Measurements from ENCODE around the gene SERPINB6. TPM values are rescaled to one million over a fixed set of nuclear protein-coding genes. Genes with fewer than 3 reads are reported as not detected.
"Not testable (repeated sequence)": the region's sequence is repeated elsewhere in the genome, so short reads cannot be mapped to it uniquely, and the experiment has no call there.

The SERPINB6 gene
- total RNA-seq, 1 donor from 2014 or later = 108 TPM

GRCh38 chr6:2999618-3000557 is 28.5 kb upstream of the SERPINB6 start, which contains the start of gene NQO2:
TSS of gene NQO2 (plus strand) at chr6:2999894. CDS start at chr6:3006553, 6,659 bp downstream.
- peak; percentile 65 to 87 for DNase-seq (ENCODE audit: low read depth in 2 of 2)

- peak in 1 of 2 donors; percentile 33 for DNase-seq (ENCODE audit: low read depth in 2 of 2)
Measured at GRCh38 chr6:2998998-2999617, 27.7 kb upstream of the SERPINB6 start.

GRCh38 chr6:2998249-2998997 is 27.1 kb upstream of the SERPINB6 start:
- DNase-seq (ENCODE audit: low read depth in 2 of 2) = not testable (repeated sequence)

- DNase-seq (ENCODE audit: low read depth in 2 of 2) = no peak
Measured at GRCh38 chr6:2993755-2994317, 22.5 kb upstream of the SERPINB6 start.

- DNase-seq (ENCODE audit: low read depth in 2 of 2) = no peak
Measured at GRCh38 chr6:2992330-2992979, 21.1 kb upstream of the SERPINB6 start.

GRCh38 chr6:2990932-2991506 is 19.7 kb upstream of the SERPINB6 start:
- no peak for DNase-seq (ENCODE audit: low read depth in 2 of 2)

- DNase-seq (ENCODE audit: low read depth in 2 of 2) = peak in 1 of 2 donors; percentile 24
Measured at GRCh38 chr6:2990248-2990931, 19.0 kb upstream of the SERPINB6 start.

GRCh38 chr6:2989332-2990247 is 18.2 kb upstream of the SERPINB6 start:
- peak; percentile 94 to 98 for DNase-seq (ENCODE audit: low read depth in 2 of 2)

- DNase-seq (ENCODE audit: low read depth in 2 of 2) = peak; percentile 83 to 98
Measured at GRCh38 chr6:2988426-2989331, 17.3 kb upstream of the SERPINB6 start.

- no peak for DNase-seq (ENCODE audit: low read depth in 2 of 2)
Measured at GRCh38 chr6:2988094-2988425, 16.7 kb upstream of the SERPINB6 start.

- peak in 1 of 2 donors; percentile 36 for DNase-seq (ENCODE audit: low read depth in 2 of 2)
Measured at GRCh38 chr6:2986722-2987221, 15.4 kb upstream of the SERPINB6 start.

GRCh38 chr6:2984738-2985406 is 13.5 kb upstream of the SERPINB6 start:
- DNase-seq (ENCODE audit: low read depth in 2 of 2) = no peak

GRCh38 chr6:2982426-2983117 is 11.2 kb upstream of the SERPINB6 start:
- DNase-seq (ENCODE audit: low read depth in 2 of 2) = peak in 1 of 2 donors; percentile 37

- DNase-seq (ENCODE audit: low read depth in 2 of 2) = no peak
Measured at GRCh38 chr6:2980465-2980855, 9.1 kb upstream of the SERPINB6 start.

- DNase-seq (ENCODE audit: low read depth in 2 of 2) = no peak
Measured at GRCh38 chr6:2979819-2980464, 8.6 kb upstream of the SERPINB6 start.

GRCh38 chr6:2978923-2979322 is 7.6 kb upstream of the SERPINB6 start:
- DNase-seq (ENCODE audit: low read depth in 2 of 2) = no peak
